SK-N-MC (cell line): Measurements from ENCODE around the gene QSER1.

ENCODE experiments used
- EZH2 ChIP-seq: fragments of 200-600 bp; sonication (generic); IDR thresholded peaks from one replicate; pipeline ENCODE4 v1.6.1; 2017; ENCODE audit warnings: antibody characterized with exemption
- FOXP2 ChIP-seq: optimal IDR thresholded peaks from 2 replicates; pipeline ENCODE3; 2011; ENCODE audit warnings: mild to moderate bottlenecking, moderate library complexity; ENCODE audit not compliant: insufficient read depth; ENCODE audit errors: extremely low read length, control extremely low read depth
- POLR2AphosphoS5 ChIP-seq: IDR thresholded peaks from 2 replicates; pipeline ENCODE4 v1.6.1; 2012; ENCODE audit warnings: mild to moderate bottlenecking, low read depth, low read length, borderline replicate concordance

DNA sequence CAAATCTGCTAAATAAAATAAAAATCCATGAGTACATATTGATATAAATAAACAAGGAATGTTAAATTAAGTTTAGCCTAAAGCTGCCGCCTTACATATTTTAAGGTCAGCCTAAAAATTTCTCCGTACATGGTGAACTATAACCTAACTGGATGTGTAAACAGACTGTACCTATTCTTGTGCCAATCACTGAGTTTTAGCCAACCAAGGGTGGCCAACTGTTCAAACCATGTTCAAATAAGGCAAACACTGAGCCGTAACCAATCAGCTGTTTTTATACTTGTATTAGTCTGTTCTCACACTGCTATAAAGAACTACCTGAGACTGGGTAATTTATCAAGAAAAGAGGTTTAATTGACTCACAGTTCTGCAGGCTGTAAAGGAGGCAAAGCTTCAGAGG lies 8.6 kb upstream of the QSER1 start:
- TF ChIP-seq POLR2AphosphoS5 (no peak), EZH2 (no peak), FOXP2 (no peak)
